ENCODE results near the gene KCTD15. TPM values are rescaled to one million over a fixed set of nuclear protein-coding genes. Genes with fewer than 3 reads are reported as not detected.

Gene KCTD15
- total and polyA plus RNA-seq, 2 of the 4 experiments (the other 2 are of a cell fraction), result 16.3 to 19.6 TPM

GRCh38 chr19:33840783-33841182 lies 44.1 kb downstream of the KCTD15 start:
- Histone ChIP-seq H4K8ac (ENCODE audit: low read depth in 2 of 2, low read length in 2 of 2) (no peak overlapping the region), H2BK15ac (ENCODE audit: low read depth, low read length) (no peak overlapping the region), H3K14ac (replicated peaks; ENCODE audit: low read depth, low read length) (no peak overlapping the region), H3K56ac (ENCODE audit: extremely low read depth, insufficient read depth, low read length) (no peak overlapping the region), H2BK5ac (ENCODE audit: low read depth, low read length, poor library complexity, severe bottlenecking) (no peak overlapping the region), H3K27me3 (ENCODE audit: control insufficient read depth, insufficient read depth, low read length) (peaks cover 3% of the 10 kb centered on the region), H3K4ac (ENCODE audit: low read depth, low read length) (no peak overlapping the region), H2BK20ac (ENCODE audit: low read depth, low read length) (no peak overlapping the region), H3K9me1 (ENCODE audit: insufficient read depth, low read length) (no peaks in the 10 kb centered on the region), H3K4me3 (ENCODE audit: insufficient read depth, low read depth, low read length) (no peak overlapping the region), H4K91ac (ENCODE audit: insufficient read depth, low read depth, low read length) (no peak overlapping the region), H2BK120ac (ENCODE audit: low read depth, low read length) (no peak overlapping the region), H3K9me3 (ENCODE audit: control insufficient read depth, insufficient read depth, low read length) (no peaks in the 10 kb centered on the region), H4K20me1 (ENCODE audit: insufficient read depth, low read length) (no peaks in the 10 kb centered on the region), H3K4me2 (ENCODE audit: low read depth, low read length) (no peak overlapping the region), H3K36me3 (ENCODE audit: control insufficient read depth, insufficient read depth, low read length) (no peaks in the 10 kb centered on the region), H3K27ac (ENCODE audit: insufficient read depth, low read length) (no peak overlapping the region), H3K79me1 (ENCODE audit: low read depth in 1 of 2, low read length in 2 of 2) (no peaks in the 10 kb centered on the region), H2AK9ac (replicated peaks; ENCODE audit: low read depth, low read length, poor library complexity) (no peak overlapping the region), H3K18ac (ENCODE audit: low read depth, low read length) (no peak overlapping the region), H2AFZ (replicated peaks; ENCODE audit: low read length, poor library complexity) (no peak overlapping the region), H4K5ac (ENCODE audit: low read depth, low read length) (no peak overlapping the region), H3K4me1 (ENCODE audit: control insufficient read depth, insufficient read depth, low read length) (no peaks in the 10 kb centered on the region), H3K9ac (ENCODE audit: low read depth, low read length) (no peak overlapping the region), H3K23ac (ENCODE audit: low read depth, low read length) (no peak overlapping the region), H2AK5ac (ENCODE audit: low read depth, low read length) (no peak overlapping the region)
- no CpG with 5 or more reads among the region's 4 CpGs for WGBS, 2 experiments (ENCODE audit: extremely low coverage in 2 of 2, insufficient read length in 1 of 2)
- in situ Hi-C loops (cut with MboI; ENCODE audit: low sequenced_read_pairs) (no loop called here), intact Hi-C loops (cut with micrococcal nuclease) (no loop called here), dilution Hi-C loops (cut with HindIII; ENCODE audit: low sequenced_read_pairs, unreplicated experiment) (no loop called here)
- TF ChIP-seq FOS (IDR thresholded peaks at IDR 0.05; ENCODE audit: low read depth, low read length) (no peak), CEBPB (IDR thresholded peaks at IDR 0.05; ENCODE audit: low read depth, low read length) (no peak), MXI1 (IDR thresholded peaks at IDR 0.05; ENCODE audit: borderline replicate concordance, low read depth, low read length) (no peak), ELK1 (IDR thresholded peaks at IDR 0.05; ENCODE audit: borderline replicate concordance, low read depth, low read length) (no peak), CTCF (conservative IDR thresholded peaks at IDR 0.05; ENCODE audit: low read depth, low read length) (no peak), USF2 (IDR thresholded peaks at IDR 0.05; ENCODE audit: low read depth, low read length) (no peak), MAZ (IDR thresholded peaks at IDR 0.05; ENCODE audit: borderline replicate concordance, low read depth, low read length) (no peak), RAD21 (IDR thresholded peaks at IDR 0.05; ENCODE audit: low read length) (no peak), CHD1 (IDR thresholded peaks at IDR 0.05; ENCODE audit: low read depth, low read length) (no peak), NFE2L2 (IDR thresholded peaks at IDR 0.05; ENCODE audit: low read depth, low read length) (no peak), MAFK (IDR thresholded peaks at IDR 0.05; ENCODE audit: low read depth, low read length) (no peak), BHLHE40 (IDR thresholded peaks at IDR 0.05; ENCODE audit: low read depth, low read length) (no peak), POLR2A (IDR thresholded peaks at IDR 0.05; ENCODE audit: low read depth, low read length) (no peak), RFX5 (IDR thresholded peaks at IDR 0.05; ENCODE audit: low read depth, low read length) (no peak), SMC3 (IDR thresholded peaks at IDR 0.05; ENCODE audit: low read depth, low read length) (no peak), RCOR1 (IDR thresholded peaks at IDR 0.05; ENCODE audit: insufficient replicate concordance, low read length) (no peak)
- ATAC-seq (ENCODE audit: low read depth) (no peak), DNase-seq (no peak)
- CTCF ChIA-PET, result interaction anchor here (0.6 kb wide), 1 partner anchor 21 kb away, joined by 5 read pairs; no protein-coding TSS in a partner anchor
- POLR2A ChIA-PET (ENCODE audit: unreplicated experiment), result no interaction called here
- no TSS peak for BruUV-seq (replicated peaks)

All from IMR-90 (cell line).